ENCODE measurements around the gene SUMF2.
"Not testable (repeated sequence)": the region's sequence is repeated elsewhere in the genome, so short reads cannot be mapped to it uniquely, and the experiment has no call there.

The SUMF2 gene

GRCh38 chr7:56063500-56063881 lies 595 bp upstream of the SUMF2 start:
- no peak for DNase-seq

GRCh38 chr7:56066376-56066775 lies 2.3 kb downstream of the SUMF2 start:
- DNase-seq: not testable (repeated sequence)

GRCh38 chr7:56074371-56074791 lies 10.3 kb downstream of the SUMF2 start:
- peak; percentile 76 for DNase-seq

GRCh38 chr7:56077681-56078080 lies 13.6 kb downstream of the SUMF2 start:
- DNase-seq: no peak

- no peak for DNase-seq
Observed at GRCh38 chr7:56078196-56078595, 14.1 kb downstream of the SUMF2 start.

- peak; percentile 31 for DNase-seq
Observed at GRCh38 chr7:56079450-56080185, 15.5 kb downstream of the SUMF2 start.

GRCh38 chr7:56080726-56081435 lies 16.8 kb downstream of the SUMF2 start:
- DNase-seq: not testable (repeated sequence)

GRCh38 chr7:56081626-56082340 lies 17.7 kb downstream of the SUMF2 start:
- no peak for DNase-seq

- DNase-seq: no peak
Observed at GRCh38 chr7:56083150-56083785, 19.2 kb downstream of the SUMF2 start.

- DNase-seq: no peak
Observed at GRCh38 chr7:56086761-56087160, 22.7 kb downstream of the SUMF2 start.

- no peak for DNase-seq
Observed at GRCh38 chr7:56087445-56087844, 23.4 kb downstream of the SUMF2 start.

- no peak for DNase-seq
Observed at GRCh38 chr7:56091591-56091990, 27.5 kb downstream of the SUMF2 start.

GRCh38 chr7:56092388-56092787 lies 28.3 kb downstream of the SUMF2 start:
- DNase-seq: not testable (repeated sequence)

- peak; percentile 65 for DNase-seq
Observed at GRCh38 chr7:56092789-56093531, 28.9 kb downstream of the SUMF2 start, which contains the start of gene PHKG1. Gene PHKG1 (minus strand): TSS chr7:56092952. CDS start chr7:56088941, 4,011 bp downstream.

GRCh38 chr7:56097700-56098099 lies 33.6 kb downstream of the SUMF2 start:
- peak; percentile 81 for DNase-seq

GRCh38 chr7:56098187-56099008 lies 34.3 kb downstream of the SUMF2 start:
- DNase-seq: not testable (repeated sequence)

- no peak for DNase-seq
Observed at GRCh38 chr7:56099653-56100052, 35.6 kb downstream of the SUMF2 start.

GRCh38 chr7:56104138-56104537 lies 40.1 kb downstream of the SUMF2 start:
- not testable (repeated sequence) for DNase-seq

- peak; percentile 76 for DNase-seq
Observed at GRCh38 chr7:56105508-56105907, 41.4 kb downstream of the SUMF2 start.

GRCh38 chr7:56106108-56107073 lies 42.3 kb downstream of the SUMF2 start, which contains the start of gene CHCHD2:
Gene CHCHD2 (minus strand): TSS chr7:56106476. CDS start chr7:56106413, 63 bp downstream.
- DNase-seq: peak; percentile 99

Measured in fibroblast of skin of right biceps (primary cell).